ENCODE results near the gene PIK3C3.

Gene PIK3C3

DNA sequence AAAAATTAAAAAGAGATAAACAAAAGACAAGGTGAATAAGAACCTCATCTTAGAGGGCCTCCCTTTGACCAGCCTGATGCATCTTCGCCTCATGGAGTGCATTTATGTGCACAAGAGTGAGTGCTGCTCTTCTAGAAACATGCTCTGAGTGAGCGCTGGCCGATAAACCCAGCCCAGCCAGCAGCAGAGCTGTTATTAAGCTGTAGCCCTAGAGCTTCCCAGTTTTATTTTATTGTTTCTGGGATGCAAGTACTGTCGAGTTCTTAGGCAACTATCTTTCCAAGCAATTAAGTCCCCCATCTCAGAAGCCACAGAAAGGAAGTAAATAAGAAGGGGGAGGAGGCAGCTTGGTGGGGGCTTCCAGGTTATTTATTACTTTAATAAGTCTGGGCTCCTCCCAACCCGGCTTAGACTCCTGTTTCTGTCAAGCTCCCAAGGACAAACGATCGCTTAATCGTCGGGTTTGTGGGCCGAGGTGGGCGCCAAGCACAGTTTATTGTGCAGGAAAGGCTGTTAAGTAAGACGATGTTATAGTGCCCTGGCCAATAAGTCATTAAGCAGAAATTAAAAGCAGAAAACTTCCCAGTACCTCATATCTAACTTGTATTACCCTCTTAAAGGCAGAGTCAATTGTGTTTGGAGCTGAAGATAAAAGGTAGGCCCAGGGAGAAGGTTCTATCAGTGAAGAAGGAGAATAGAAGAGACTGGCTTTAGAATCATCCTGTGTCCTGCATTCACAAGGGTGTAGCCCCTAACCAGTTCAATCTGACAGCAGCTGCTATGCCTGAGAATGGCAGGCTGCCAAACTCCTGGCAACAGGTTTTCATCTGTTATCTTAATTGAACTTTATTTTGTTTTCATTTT is 176.3 kb downstream of the PIK3C3 start:
- DNase-seq (ENCODE audit: low read depth) = no peak

DNA sequence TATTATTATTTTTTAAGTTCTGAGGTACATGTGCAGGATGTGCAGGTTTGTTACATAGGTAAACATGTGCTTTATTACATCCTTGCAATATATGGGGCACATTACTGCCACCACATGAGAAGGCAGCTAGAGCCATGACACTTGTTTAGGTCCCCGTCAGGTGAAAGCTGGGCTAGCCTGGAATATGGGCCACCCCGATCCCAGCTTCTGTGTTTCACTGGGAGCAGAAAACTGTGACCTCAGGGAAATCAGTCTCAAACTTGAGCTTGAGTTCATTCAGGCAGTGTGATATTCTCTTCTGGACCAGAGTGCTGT is 176.9 kb downstream of the PIK3C3 start:
- DNase-seq (ENCODE audit: low read depth) = no peak
